NCI-H526 (cell line): ENCODE data around the gene RAD51B.

ENCODE experiments used
- DNase-seq, 2 experiments: peaks; one replicate each; lab custom pipeline; 2025; lab: John Stamatoyannopoulos, UW

The RAD51B gene

GRCh38 chr14:67835596-67835995 lies 16.0 kb downstream of the RAD51B start:
- no peak for DNase-seq

- DNase-seq = peak; percentile 41 to 72
Observed at GRCh38 chr14:67837011-67837624, 17.5 kb downstream of the RAD51B start.

- no peak for DNase-seq
Observed at GRCh38 chr14:67846029-67846610, 26.5 kb downstream of the RAD51B start.

- no peak for DNase-seq
Observed at GRCh38 chr14:67850066-67850830, 30.7 kb downstream of the RAD51B start.

GRCh38 chr14:67851785-67852410 lies 32.3 kb downstream of the RAD51B start:
- no peak for DNase-seq

GRCh38 chr14:67852926-67853604 lies 33.5 kb downstream of the RAD51B start:
- no peak for DNase-seq

GRCh38 chr14:67853715-67854114 lies 34.1 kb downstream of the RAD51B start:
- DNase-seq = no peak

GRCh38 chr14:67856827-67857226 lies 37.2 kb downstream of the RAD51B start:
- no peak for DNase-seq

GRCh38 chr14:67857778-67858350 lies 38.3 kb downstream of the RAD51B start:
- DNase-seq = no peak

GRCh38 chr14:67859169-67859749 lies 39.7 kb downstream of the RAD51B start:
- no peak for DNase-seq

- no peak for DNase-seq
Observed at GRCh38 chr14:67863223-67863622, 43.6 kb downstream of the RAD51B start.

GRCh38 chr14:67875175-67876006 lies 55.8 kb downstream of the RAD51B start:
- DNase-seq = no peak

GRCh38 chr14:67879026-67879425 lies 59.4 kb downstream of the RAD51B start:
- DNase-seq = no peak

- DNase-seq = no peak
Observed at GRCh38 chr14:67881225-67881624, 61.6 kb downstream of the RAD51B start.

- DNase-seq = no peak
Observed at GRCh38 chr14:67882986-67883555, 63.5 kb downstream of the RAD51B start.

- DNase-seq = peak in 1 of 2 experiments; percentile 20
Observed at GRCh38 chr14:67883717-67884116, 64.1 kb downstream of the RAD51B start.

- no peak for DNase-seq
Observed at GRCh38 chr14:67886191-67886590, 66.6 kb downstream of the RAD51B start.

- no peak for DNase-seq
Observed at GRCh38 chr14:67887478-67887877, 67.9 kb downstream of the RAD51B start.

- DNase-seq = no peak
Observed at GRCh38 chr14:67889455-67889854, 69.9 kb downstream of the RAD51B start.

GRCh38 chr14:67892466-67893100 lies 73.0 kb downstream of the RAD51B start:
- DNase-seq = peak in 1 of 2 experiments; percentile 52
